Fibroblast of pulmonary artery (primary cell): ENCODE data around the gene AP1G1.
"Not testable (repeated sequence)": the region's sequence is repeated elsewhere in the genome, so short reads cannot be mapped to it uniquely, and the experiment has no call there.

Experiments used
- DNase-seq: peaks from one replicate; pipeline ENCODE4 v3.0.0-alpha.2; 2010; ENCODE audit warnings: low read depth
- H3K4me3 ChIP-seq: replicated peaks from 2 replicates; pipeline ENCODE4 v1.5.1; 2011; ENCODE audit warnings: low read depth, mild to moderate bottlenecking, control low read depth, low read length, moderate library complexity
- TF ChIP-seq, protein P1 (sequence below): IDR thresholded peaks from 2 replicates; pipeline ENCODE4 v1.5.1; 2011; ENCODE audit warnings: mild to moderate bottlenecking, control low read depth, low read length, inconsistent platforms; ENCODE audit errors: missing control alignments

Gene AP1G1

DNA sequence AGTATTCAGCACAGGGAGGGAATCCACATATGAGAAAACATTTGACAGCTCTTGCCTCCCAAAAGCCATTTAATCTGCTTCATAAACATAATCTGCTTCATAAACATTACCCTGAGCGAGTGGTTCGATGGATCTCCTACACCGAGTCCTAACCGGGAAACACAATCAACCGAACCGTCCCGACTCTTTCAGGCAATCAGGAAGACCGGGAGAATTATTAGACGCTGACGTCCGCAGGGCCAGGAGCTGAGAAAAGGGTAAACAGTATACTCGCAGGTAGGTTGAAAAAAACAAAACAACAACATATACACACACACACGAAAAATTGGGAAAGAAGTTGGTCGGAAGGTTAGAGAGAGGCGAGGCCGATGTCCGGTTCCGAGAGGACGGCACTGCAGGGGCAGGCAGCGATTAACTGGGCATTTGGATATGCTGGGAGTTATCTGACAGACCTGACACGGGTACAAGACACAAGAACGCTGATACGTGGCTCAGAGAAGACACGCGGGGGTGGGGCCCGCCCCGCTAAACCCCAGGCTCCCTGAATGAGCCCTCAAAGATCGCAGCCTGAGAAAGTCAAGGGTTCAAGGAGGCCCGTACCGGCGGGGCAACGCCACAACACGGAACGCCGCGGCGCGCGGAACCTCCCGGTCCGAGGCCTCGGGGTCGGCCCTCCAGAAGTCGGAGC lies 585 bp downstream of the AP1G1 start:
- H3K4me3 ChIP-seq = peak overlapping the region; percentile 98
- DNase-seq = no peak
- TF ChIP-seq, protein P1, sequence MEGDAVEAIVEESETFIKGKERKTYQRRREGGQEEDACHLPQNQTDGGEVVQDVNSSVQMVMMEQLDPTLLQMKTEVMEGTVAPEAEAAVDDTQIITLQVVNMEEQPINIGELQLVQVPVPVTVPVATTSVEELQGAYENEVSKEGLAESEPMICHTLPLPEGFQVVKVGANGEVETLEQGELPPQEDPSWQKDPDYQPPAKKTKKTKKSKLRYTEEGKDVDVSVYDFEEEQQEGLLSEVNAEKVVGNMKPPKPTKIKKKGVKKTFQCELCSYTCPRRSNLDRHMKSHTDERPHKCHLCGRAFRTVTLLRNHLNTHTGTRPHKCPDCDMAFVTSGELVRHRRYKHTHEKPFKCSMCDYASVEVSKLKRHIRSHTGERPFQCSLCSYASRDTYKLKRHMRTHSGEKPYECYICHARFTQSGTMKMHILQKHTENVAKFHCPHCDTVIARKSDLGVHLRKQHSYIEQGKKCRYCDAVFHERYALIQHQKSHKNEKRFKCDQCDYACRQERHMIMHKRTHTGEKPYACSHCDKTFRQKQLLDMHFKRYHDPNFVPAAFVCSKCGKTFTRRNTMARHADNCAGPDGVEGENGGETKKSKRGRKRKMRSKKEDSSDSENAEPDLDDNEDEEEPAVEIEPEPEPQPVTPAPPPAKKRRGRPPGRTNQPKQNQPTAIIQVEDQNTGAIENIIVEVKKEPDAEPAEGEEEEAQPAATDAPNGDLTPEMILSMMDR = no peak

DNA sequence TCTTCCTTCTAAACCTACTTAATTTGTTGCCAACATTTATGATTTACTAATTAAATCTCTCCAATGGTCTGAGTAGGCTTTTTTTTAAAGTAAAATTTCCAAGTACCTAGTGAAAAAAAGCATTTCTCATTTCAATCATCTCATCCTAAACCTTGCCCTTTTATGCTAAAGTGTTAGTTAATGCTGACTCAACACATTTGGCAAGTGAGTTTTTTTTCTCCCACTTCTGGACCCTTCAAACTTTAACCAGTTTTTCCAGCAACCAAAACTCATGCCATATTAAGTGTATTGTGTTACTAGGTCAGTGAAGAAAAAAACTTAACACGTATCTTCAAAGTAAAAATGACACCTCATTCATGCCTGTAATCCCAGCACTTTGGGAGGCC lies 5.3 kb downstream of the AP1G1 start:
- TF ChIP-seq, protein P1 = no peak
- no peak overlapping the region for H3K4me3 ChIP-seq
- no peak for DNase-seq

DNA sequence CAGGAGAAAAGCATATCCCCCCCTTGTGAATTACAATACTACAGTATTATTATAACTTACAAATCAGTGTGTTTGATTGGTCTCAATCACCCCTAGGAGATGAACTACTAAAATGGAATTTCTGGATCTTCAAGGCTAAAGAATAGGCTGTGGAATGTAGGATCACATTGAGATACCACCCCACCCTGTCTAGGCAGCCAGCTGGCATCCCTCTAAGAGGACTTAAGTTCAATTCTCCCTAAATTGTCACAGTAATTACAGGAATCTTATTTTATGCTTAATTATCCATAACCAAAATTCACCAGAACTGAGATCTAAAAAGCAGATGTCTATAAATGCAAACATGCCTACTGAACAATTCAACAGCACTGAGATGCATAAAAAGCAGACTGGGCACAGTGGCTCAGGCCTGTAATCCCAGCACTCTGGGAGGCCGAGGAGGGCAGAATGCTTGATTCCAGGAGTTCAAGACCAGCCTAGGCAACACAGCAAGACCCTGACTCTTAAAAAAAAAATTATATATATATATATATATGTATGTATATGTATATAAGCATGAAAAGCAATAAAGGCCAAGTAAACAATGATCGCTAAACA lies 12.0 kb downstream of the AP1G1 start:
- TF ChIP-seq, protein P1 = no peak
- H3K4me3 ChIP-seq = no peak overlapping the region
- DNase-seq = no peak

DNA sequence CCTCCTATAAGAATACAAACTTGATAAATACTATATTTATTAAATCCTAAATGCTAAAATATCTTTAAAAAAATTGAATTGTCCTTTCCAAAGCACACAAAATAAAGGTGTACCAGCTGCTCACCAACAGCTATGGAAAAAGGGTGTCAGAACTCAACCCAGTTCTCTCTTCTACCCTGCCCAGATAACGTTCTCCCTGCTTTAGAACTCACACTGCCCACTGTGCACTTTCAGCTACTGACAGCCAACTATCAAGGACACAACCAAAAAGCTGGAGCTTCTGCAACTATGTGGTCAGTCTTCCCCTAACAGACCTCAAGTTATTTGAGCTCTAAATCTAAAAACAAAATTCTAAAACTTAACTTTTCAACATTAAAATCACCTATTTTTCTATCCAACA lies 13.7 kb downstream of the AP1G1 start:
- TF ChIP-seq, protein P1 = no peak
- DNase-seq = no peak
- H3K4me3 ChIP-seq = no peak overlapping the region

DNA sequence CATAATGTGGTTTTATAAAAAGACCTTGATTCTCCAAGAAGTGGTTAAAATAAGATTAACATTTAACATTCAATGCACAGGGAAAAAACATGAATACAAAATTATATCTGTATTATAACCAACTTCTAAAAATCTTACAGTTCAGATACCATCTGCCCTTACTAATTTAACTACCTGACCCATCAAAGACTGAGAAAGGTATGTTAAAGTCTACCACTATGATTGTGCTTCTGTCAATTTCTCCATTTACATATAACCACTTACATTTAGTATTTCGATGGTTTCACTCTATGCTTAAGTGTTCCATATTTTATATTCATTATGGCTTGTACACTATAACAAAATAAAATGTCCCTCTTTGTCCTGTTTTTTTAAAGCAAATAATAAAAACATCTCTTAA lies 14.6 kb downstream of the AP1G1 start:
- H3K4me3 ChIP-seq = no peak overlapping the region
- no peak for DNase-seq
- TF ChIP-seq, protein P1 = no peak

DNA sequence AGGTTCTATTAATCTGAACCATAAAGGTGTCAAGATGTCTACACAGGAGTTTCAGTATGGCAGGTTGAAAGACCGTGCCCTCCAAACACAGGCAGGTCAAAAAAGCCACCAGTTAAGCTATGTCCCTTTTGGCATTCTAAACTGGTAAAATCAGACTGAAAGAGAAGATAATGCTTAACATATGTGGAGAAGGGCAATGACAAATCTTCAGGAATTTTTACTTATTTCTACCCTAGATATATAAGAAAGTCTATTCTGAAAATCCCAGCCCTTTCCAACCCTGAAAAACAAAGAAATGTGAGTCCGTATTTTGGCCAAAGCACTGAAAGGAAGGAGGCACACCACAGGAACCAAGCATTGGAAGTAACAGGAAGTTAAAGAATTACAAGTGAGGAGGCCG lies 16.5 kb downstream of the AP1G1 start:
- no peak for DNase-seq
- TF ChIP-seq, protein P1 = no peak
- H3K4me3 ChIP-seq = no peak overlapping the region

DNA sequence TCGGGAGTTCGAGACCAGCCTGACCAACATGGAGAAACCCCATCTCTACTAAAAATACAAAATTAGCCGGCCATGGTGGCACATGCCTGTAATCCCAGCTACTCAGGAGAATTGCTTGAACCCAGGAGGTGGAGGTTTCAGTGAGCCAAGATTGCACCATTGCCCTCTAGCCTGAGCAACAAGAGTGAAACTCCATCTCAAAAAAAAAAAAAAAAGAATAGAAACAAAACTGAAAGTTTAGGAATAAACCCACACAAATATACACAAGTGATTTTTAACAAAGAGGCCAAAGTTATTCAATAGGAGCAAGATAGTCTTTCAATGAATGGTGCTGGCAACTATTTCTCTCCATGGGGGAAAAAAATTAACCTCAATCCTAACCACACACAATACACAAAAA lies 18.3 kb downstream of the AP1G1 start:
- H3K4me3 ChIP-seq, DNase-seq: not testable (repeated sequence)
